Measurements from ENCODE around the gene ZFP3.

Gene ZFP3

GRCh38 chr17:5100832-5101231 lies 22.6 kb downstream of the ZFP3 start:
- Histone ChIP-seq H3K27ac (ENCODE audit: low read length) (no peak overlapping the region), H3K4me3 (ENCODE audit: low read depth in 1 of 2, low read length in 2 of 2) (no peak overlapping the region), H4K20me1 (ENCODE audit: insufficient read depth, low read length) (peaks cover 5% of the 10 kb centered on the region; the same call in 1 of the 2 replicates), H3K9ac (ENCODE audit: low read depth, low read length) (no peak overlapping the region), H3K4me1 (ENCODE audit: insufficient read depth, low read length) (no peaks in the 10 kb centered on the region), H3K4me2 (ENCODE audit: insufficient read depth, low read length) (no peak overlapping the region), H3K27me3 (ENCODE audit: insufficient read depth, low read length, poor library complexity) (no peaks in the 10 kb centered on the region), H2AFZ (ENCODE audit: low read depth, low read length) (no peak overlapping the region), H3K36me3 (ENCODE audit: insufficient read depth, low read length) (peaks cover 6% of the 10 kb centered on the region), H3K79me2 (ENCODE audit: insufficient read depth, low read length) (no peaks in the 10 kb centered on the region; the same call in 1 of the 2 replicates), H3K9me3 (ENCODE audit: insufficient read depth, low read length, severe bottlenecking) (no peaks in the 10 kb centered on the region)
- DNase-seq (no peak), ATAC-seq (ENCODE audit: insufficient read depth, low read depth) (peak; percentile 60; the same call in 2 of the 3 replicates)
- no peak for TF ChIP-seq EZH2 (IDR thresholded peaks at IDR 0.05; ENCODE audit: borderline replicate concordance, low read depth, low read length, severe bottlenecking)
- no peak for TF ChIP-seq CTCF (IDR thresholded peaks at IDR 0.05; ENCODE audit: borderline replicate concordance, extremely low read depth, low read length, poor library complexity, severe bottlenecking)

- TF ChIP-seq CTCF (IDR thresholded peaks at IDR 0.05; ENCODE audit: borderline replicate concordance, extremely low read depth, low read length, poor library complexity, severe bottlenecking) (peak; percentile 44), EZH2 (IDR thresholded peaks at IDR 0.05; ENCODE audit: borderline replicate concordance, low read depth, low read length, severe bottlenecking) (no peak)
- Histone ChIP-seq H3K36me3 (ENCODE audit: insufficient read depth, low read length) (peaks cover 42% of the 10 kb centered on the region), H3K27me3 (ENCODE audit: insufficient read depth, low read length, poor library complexity) (no peaks in the 10 kb centered on the region), H3K4me2 (ENCODE audit: insufficient read depth, low read length) (peak overlapping the region; percentile 74), H4K20me1 (ENCODE audit: insufficient read depth, low read length) (peaks cover 21% of the 10 kb centered on the region), H3K9ac (ENCODE audit: low read depth, low read length) (peak overlapping the region; percentile 69), H3K27ac (ENCODE audit: low read length) (peak overlapping the region; percentile 75), H3K4me1 (ENCODE audit: insufficient read depth, low read length) (peaks cover 33% of the 10 kb centered on the region), H3K79me2 (ENCODE audit: insufficient read depth, low read length) (peaks cover 42% of the 10 kb centered on the region), H2AFZ (ENCODE audit: low read depth, low read length) (peak overlapping the region; percentile 99), H3K9me3 (ENCODE audit: insufficient read depth, low read length, severe bottlenecking) (no peaks in the 10 kb centered on the region), H3K4me3 (ENCODE audit: low read depth in 1 of 2, low read length in 2 of 2) (peak overlapping the region; percentile 72 to 87)
- no peak for ATAC-seq (ENCODE audit: insufficient read depth, low read depth)
- DNase-seq: peak; percentile 24
Measured at GRCh38 chr17:5110816-5111215, 32.5 kb downstream of the ZFP3 start.

- H3K36me3 ChIP-seq (ENCODE audit: insufficient read depth, low read length): peaks cover 34% of the 10 kb centered on the region
Measured at GRCh38 chr17:5111402-5112204, 33.3 kb downstream of the ZFP3 start, which contains the start of gene ZNF232. ZNF232 (minus strand) TSS chr17:5111878; CDS start chr17:5111822, 56 bp downstream.

More at GRCh38 chr17:5111402-5112204, 33.3 kb downstream of the ZFP3 start, which contains the start of gene ZNF232:
- Histone ChIP-seq H4K20me1 (ENCODE audit: insufficient read depth, low read length) (peaks cover 17% of the 10 kb centered on the region), H3K4me3 (ENCODE audit: low read depth in 1 of 2, low read length in 2 of 2) (peak within 1 kb of the TSS; percentile 72 to 87), H3K27me3 (ENCODE audit: insufficient read depth, low read length, poor library complexity) (no peaks in the 10 kb centered on the region), H3K4me2 (ENCODE audit: insufficient read depth, low read length) (peak within 1 kb of the TSS; percentile 74), H3K27ac (ENCODE audit: low read length) (peak within 1 kb of the TSS; percentile 75), H3K9me3 (ENCODE audit: insufficient read depth, low read length, severe bottlenecking) (no peaks in the 10 kb centered on the region), H3K79me2 (ENCODE audit: insufficient read depth, low read length) (peaks cover 42% of the 10 kb centered on the region), H3K9ac (ENCODE audit: low read depth, low read length) (peak within 1 kb of the TSS; percentile 69), H2AFZ (ENCODE audit: low read depth, low read length) (peak within 1 kb of the TSS; percentile 99), H3K4me1 (ENCODE audit: insufficient read depth, low read length) (peaks cover 33% of the 10 kb centered on the region)
- TF ChIP-seq EZH2 (IDR thresholded peaks at IDR 0.05; ENCODE audit: borderline replicate concordance, low read depth, low read length, severe bottlenecking): no peak
- TF ChIP-seq CTCF (IDR thresholded peaks at IDR 0.05; ENCODE audit: borderline replicate concordance, extremely low read depth, low read length, poor library complexity, severe bottlenecking): no peak
- peak; percentile 94 for DNase-seq
- ATAC-seq (ENCODE audit: insufficient read depth, low read depth): peak; percentile 85

Measured in DND-41 (cell line).